ENCODE results near the gene PCNX2.
A peak's percentile ranks its signal among the peaks of the same experiment; 100 is the strongest.

Gene PCNX2

DNA sequence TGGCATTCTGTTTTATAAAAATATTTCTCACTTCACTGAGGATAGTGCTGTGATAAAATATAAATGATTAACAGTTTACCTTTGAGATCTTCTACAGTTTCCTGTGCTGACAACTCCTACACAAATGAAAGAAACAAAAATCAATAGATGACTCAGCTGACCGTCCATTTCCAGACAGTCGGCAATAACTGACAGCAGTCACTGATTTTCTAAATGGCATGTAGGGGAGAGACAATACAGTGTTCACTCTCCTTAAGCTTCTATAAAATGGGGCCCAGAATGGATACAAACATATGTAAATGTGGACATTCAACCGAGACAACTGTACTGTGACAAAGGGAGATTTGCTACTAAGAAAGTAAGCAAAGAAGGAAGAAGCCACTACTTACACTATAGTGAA is 34.3 kb downstream of the PCNX2 start:
- DNase-seq (ENCODE audit: low spot score): no peak

DNA sequence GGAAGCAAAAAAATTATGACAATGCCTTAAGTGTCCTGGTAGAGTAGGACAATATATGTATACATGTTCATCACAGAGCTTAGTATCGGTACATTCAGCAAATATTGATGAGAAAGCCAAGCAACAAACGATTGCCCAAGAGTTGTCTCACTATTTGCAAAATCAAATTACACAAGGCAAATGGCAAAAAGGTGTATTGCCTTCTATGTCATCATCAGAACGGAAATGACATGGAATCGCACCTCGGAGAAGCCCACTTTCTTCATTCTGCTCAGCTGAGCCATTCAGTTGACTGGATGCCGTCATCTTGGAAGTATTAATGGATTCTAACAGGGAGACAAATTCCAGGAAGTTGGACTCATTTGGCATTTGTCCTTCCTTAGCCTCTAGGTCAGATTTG is 37.7 kb downstream of the PCNX2 start:
- no peak for DNase-seq (ENCODE audit: low spot score)

- no peak for DNase-seq (ENCODE audit: low spot score)
Observed at GRCh38 chr1:233256789-233257188, 38.7 kb downstream of the PCNX2 start.

- DNase-seq (ENCODE audit: low spot score): no peak
Observed at GRCh38 chr1:233256191-233256590, 39.3 kb downstream of the PCNX2 start.

GRCh38 chr1:233255145-233255544 is 40.4 kb downstream of the PCNX2 start:
- DNase-seq (ENCODE audit: low spot score): no peak

DNA sequence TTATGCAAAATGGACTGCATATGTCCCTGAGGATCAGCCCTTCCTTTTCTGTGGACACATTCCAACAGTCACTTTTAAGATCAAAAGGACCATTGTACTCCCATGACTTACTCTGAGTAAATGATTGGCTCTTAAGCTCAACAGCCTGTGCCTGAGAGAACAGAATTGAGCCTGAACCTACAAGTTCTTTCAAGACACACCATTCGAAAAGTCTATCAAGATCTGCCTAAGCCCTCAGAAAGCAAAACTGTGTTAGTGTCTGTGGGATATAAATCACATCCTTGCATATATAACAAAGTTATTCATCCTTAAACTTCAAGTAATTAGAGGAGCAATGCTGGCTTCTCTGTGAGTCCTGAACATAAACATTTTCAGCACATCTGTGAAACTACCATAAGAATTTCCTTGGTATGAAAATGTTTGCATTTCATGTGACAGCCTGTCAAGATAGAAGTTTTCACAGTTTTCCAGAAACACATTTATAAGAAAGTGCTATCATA is 41.6 kb downstream of the PCNX2 start:
- DNase-seq (ENCODE audit: low spot score): no peak

GRCh38 chr1:233253231-233253831 is 42.2 kb downstream of the PCNX2 start:
- DNase-seq (ENCODE audit: low spot score): no peak

GRCh38 chr1:233252441-233252840 is 43.1 kb downstream of the PCNX2 start:
- no peak for DNase-seq (ENCODE audit: low spot score)

- DNase-seq (ENCODE audit: low spot score): no peak
Observed at GRCh38 chr1:233251201-233251720, 44.3 kb downstream of the PCNX2 start.

DNA sequence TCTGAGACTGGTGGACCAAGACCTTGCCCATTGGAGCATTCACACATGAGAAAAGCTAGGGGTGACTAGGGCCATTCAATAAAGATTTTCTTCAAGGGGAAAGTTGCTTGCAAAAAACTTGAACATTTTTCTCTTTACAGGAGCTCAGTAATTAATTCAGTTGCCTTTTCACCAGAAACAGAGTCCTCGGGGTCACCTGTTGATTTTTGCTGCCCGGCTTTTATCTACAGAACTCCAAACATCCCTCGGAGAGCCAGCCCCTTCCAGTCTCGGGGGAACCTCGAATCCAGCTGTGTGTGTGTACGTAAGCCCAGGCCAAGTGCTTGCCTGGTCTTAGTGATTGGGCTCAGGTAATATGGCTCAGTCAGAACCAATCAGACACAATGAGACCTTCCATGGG is 47.5 kb downstream of the PCNX2 start:
- no peak for DNase-seq (ENCODE audit: low spot score)

DNA sequence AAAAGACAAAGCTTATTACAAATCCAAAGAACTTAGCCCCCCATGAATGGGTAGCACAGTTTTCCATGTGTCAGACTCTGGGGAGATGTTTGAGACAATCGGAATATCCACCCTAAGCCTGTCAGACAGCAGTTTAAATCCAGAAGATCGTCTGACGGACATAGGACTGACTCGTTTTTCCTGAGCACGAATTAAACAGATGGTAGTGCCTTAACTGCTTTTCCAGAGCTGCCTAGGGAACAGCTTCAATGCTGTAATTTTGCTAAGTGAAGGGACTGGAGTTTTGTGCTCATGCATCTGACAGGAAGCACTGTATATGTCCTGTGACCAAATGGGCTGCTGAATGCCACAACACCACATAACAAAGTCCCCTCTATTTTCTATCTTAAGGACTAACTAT is 48.6 kb downstream of the PCNX2 start:
- DNase-seq (ENCODE audit: low spot score): no peak

- no peak for DNase-seq (ENCODE audit: low spot score)
Observed at GRCh38 chr1:233245191-233245765, 50.2 kb downstream of the PCNX2 start.

DNA sequence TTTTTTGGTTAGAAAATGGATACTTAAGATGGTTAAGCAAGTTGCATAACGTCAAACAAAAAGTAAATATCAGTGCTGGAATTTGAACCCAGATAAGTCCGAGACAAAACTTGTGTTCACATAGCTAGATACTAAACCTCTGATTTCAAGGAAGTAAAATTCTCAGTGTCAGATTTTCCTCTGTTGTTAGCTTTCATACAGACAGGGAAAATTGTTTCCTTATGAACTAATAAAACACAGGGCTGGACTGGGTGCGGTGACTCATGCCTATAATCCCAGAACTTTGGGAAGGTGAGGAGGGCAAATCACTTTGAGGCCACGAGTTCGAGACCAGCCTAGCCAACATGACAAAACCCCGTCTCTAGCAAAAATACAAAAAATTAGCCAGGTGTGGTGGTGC is 51.3 kb downstream of the PCNX2 start:
- no peak for DNase-seq (ENCODE audit: low spot score)

GRCh38 chr1:233242827-233243483 is 52.6 kb downstream of the PCNX2 start:
- DNase-seq (ENCODE audit: low spot score): no peak

- no peak for DNase-seq (ENCODE audit: low spot score)
Observed at GRCh38 chr1:233241759-233242158, 53.8 kb downstream of the PCNX2 start.

DNA sequence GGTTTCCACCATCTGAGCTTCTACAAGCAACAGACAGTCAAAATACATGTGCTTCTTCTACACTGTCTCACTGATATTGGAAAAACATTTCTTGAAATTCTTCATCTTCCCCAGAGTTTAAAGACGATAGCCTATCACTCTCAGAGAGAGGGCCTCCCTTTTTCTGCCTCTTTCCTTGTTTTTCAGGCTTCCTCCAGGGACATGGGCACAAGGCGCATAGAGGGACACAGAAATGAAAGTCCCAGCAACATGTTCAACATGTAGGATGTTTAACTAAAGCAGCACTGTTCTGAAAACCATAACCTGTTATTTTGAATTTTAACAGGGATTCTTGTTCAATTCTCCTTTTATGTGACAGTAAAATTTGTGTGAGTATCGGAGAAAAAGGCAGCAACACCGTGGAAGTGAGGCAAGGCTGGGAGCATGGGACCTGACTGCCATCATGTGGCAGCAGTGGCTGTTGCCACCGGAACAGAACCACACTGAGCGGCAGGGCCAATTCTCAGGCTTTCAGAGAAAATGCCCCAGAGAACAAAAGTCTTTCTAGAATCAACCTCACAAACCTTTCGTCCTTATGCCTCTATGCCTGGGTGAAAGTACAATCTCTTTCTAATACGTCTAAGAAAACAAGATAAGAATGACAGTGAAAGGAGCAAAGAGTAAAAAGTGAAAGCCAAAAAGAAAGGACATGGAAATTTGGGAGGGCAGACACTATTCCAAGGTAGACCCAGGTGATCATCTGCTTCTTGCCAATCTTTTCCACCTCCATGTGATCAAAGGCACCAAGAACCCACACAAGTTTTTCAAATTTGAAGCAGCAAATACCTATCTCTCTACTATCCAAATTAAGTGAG is 54.5 kb downstream of the PCNX2 start:
- DNase-seq (ENCODE audit: low spot score): peak; percentile 49

DNA sequence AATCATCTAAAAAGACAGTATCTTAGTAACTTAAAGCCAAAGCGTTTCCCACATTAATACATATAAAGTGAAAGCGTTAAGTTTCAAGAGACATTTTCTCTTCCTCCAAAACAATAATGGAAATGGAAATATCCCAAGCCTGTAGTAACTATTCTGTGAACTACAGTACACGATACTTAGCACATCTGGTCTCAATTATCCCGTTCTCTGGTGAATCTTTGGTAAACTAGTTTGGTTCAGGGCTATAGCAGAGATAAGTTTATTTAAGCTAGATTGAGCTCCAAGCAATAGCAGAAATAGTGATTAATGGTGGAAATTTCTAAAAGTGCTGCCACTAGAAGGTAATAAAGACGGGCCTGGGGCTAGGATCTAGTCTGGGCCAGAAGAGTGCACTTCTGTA is 55.2 kb downstream of the PCNX2 start:
- no peak for DNase-seq (ENCODE audit: low spot score)

DNA sequence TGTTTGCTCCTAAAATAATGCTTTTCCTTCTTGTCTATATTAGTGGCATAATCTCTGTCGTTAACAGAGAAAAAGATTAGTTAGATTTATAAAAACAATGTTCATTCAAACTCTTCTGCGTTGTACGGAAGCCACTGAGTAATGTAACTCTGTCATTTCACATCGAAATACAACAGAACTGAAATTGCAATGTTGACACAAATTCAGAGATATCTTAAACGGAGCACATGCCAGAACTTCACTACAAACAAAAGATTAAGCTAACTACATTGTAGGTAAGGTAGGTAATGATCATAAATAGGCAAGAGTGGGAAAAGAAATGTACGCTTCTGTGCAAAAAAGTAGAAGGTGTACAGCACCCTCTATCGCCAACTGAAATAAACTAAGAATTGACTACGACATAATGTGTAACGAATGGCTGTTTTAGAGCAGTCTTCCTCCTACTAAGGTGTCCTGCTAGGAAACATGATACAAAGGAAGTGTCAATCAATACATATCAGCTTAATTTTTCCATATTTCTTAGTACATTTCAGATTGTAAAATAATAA is 56.6 kb downstream of the PCNX2 start:
- no peak for DNase-seq (ENCODE audit: low spot score)

DNA sequence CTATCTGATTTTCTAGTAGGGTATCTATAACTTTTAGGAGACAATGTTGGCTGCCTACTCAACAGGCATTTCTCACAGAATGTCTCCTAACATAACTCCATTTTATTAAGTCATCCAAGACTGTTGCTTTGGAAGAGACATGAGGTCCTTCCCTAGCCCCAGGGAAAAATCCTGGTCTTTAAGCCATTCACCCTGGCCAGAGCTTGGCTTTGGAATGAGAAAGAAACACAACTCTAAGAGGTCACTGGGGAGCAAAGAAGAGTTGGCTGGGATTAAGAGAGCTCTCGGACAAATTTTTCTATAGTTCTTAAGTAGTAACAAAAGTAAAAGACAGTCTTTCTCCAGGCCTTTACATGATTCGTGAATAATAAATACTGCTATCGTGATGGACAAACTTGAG is 57.9 kb downstream of the PCNX2 start:
- DNase-seq (ENCODE audit: low spot score): no peak

DNA sequence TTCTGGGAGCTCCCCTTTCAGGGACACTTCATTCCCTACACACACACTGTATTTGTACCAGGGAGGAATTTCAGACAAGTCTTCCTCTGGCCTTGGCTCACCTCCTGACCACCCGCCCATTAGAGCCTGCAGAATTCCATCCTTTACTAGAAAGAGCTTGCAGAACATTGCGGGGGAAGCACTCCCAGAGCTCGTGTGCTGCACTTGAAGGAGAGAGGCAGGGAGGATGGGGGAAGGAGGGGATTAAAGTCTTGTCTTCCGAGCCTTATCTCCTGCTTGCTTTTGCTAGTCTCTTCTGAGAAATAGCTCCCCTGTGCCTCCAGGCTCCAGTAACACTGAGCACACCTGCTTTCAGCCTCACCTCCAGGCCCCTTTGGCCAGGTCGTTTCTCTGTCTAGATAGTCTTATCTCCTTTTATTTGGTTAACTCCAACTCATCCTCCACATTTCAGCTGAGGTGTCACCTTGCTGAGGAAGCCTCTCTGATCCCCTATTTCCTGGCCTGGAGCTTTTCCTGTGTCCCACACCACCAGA is 62.0 kb downstream of the PCNX2 start:
- DNase-seq (ENCODE audit: low spot score): no peak

- no peak for DNase-seq (ENCODE audit: low spot score)
Observed at GRCh38 chr1:233230011-233230410, 65.5 kb downstream of the PCNX2 start.

GRCh38 chr1:233229288-233229687 is 66.2 kb downstream of the PCNX2 start:
- no peak for DNase-seq (ENCODE audit: low spot score)

Measured in kidney capillary endothelial cell (primary cell).